GM10248 (cell line): ENCODE measurements around the gene C1orf52.

Source experiments
- CTCF ChIA-PET: fragments of 300-600 bp; sonication (Branson Sonifier 250); formaldehyde crosslinking; extraction: SDS; loops from one replicate; lab custom pipeline; 2021; ENCODE audit warnings: antibody characterized with exemption; lab: Yijun Ruan, JAX
- POLR2A ChIA-PET: fragments of 350-650 bp; sonication (Branson Sonifier 250); formaldehyde crosslinking; extraction: SDS; loops from one replicate; lab custom pipeline; 2020; ENCODE audit warnings: antibody characterized with exemption; lab: Yijun Ruan, JAX
- DNase-seq: peaks from one replicate; pipeline ENCODE4 v3.0.0; 2012; ENCODE audit errors: extremely low spot score
- CTCF ChIP-seq: IDR thresholded peaks from 2 replicates; pipeline ENCODE4 v1.5.1; 2012; ENCODE audit warnings: mild to moderate bottlenecking, low read depth; ENCODE audit errors: extremely low read depth, missing control alignments, control extremely low read depth

The C1orf52 gene

GRCh38 chr1:85230305-85230977, 29.0 kb downstream of the C1orf52 start:
- ChIA-PET POLR2A (no interaction called here), CTCF (interaction anchor here (0.6 to 4.2 kb wide), 11 partner anchors 9 to 296 kb away, joined by 3 to 15 read pairs (median 5); no protein-coding TSS in a partner anchor)
- TF ChIP-seq CTCF = no peak
- DNase-seq = no peak

GRCh38 chr1:85229574-85230097, 29.8 kb downstream of the C1orf52 start:
- TF ChIP-seq CTCF = no peak
- no peak for DNase-seq
- ChIA-PET POLR2A (no interaction called here), CTCF (interaction anchor here (0.6 to 4.2 kb wide), 7 partner anchors 8 to 287 kb away, joined by 3 to 15 read pairs (median 6); no protein-coding TSS in a partner anchor)

GRCh38 chr1:85228972-85229371, 30.5 kb downstream of the C1orf52 start:
- no peak for DNase-seq
- CTCF ChIA-PET = interaction anchor here (1.3 to 4.2 kb wide), 4 partner anchors 16 to 286 kb away, joined by 3 to 13 read pairs (median 5); no protein-coding TSS in a partner anchor
- POLR2A ChIA-PET = no interaction called here
- TF ChIP-seq CTCF = no peak

GRCh38 chr1:85225624-85226380, 33.7 kb downstream of the C1orf52 start:
- ChIA-PET POLR2A (no interaction called here), CTCF (interaction anchor here (1.2 to 2.7 kb wide), 5 partner anchors 17 to 611 kb away, joined by 3 to 10 read pairs (median 5); partner anchors contain the start of gene C1orf52)
- DNase-seq = no peak
- no peak for TF ChIP-seq CTCF

GRCh38 chr1:85224734-85225623, 34.5 kb downstream of the C1orf52 start:
- POLR2A ChIA-PET = no interaction called here
- CTCF ChIA-PET = interaction anchor here (0.8 to 2.7 kb wide), 7 partner anchors 16 to 612 kb away, joined by 3 to 10 read pairs (median 5); partner anchors contain the start of gene C1orf52
- no peak for TF ChIP-seq CTCF
- DNase-seq = no peak
